Inflammatory macrophage treated with lipopolysaccharide for 4 hours (primary cell): ENCODE data around the gene CCDC121.
"Not testable (repeated sequence)": the region's sequence is repeated elsewhere in the genome, so short reads cannot be mapped to it uniquely, and the experiment has no call there.

Source experiments
- DNase-seq: peaks from one replicate; pipeline ENCODE4 v3.0.0-alpha.2; 2020

CCDC121 gene

DNA sequence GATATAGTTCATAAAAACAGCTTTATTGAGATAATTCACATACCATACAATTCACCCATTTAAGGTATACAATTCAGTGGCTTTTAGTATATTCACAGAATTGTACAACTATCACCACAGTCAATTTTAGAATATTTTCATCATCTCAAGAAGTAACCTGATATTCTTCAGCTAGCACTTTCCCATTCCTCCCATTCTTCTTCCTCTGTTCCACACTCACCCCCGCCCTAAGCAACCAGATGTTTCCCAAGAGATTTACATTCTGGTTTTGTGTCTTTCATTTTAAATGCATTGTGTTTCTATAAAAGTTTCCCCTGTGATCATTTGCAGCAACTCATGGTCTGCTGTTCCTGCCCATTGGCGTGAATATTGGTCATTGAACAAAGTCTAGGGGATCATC, 5.5 kb upstream of the CCDC121 start:
- no peak for DNase-seq

DNA sequence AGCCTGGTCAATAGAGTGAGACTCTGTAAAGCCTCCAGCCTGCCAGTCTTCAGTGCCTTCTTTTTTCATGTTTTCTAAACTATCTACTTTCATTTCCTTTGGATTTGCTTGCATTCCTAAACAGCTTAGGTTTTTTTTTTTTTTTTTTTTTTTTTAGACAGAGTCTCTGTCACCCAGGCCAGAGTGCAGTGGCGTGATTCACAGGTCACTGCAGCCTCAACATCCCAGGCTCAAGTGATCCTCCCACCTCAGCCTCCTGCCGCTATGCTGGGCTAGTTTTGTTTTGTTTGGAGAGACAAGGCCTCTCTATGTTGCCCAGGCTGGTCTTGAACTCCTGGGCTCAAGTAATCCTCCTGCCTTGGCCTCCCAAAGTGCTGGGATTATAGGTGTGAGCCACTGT, 1.4 kb upstream of the CCDC121 start:
- not testable (repeated sequence) for DNase-seq

DNA sequence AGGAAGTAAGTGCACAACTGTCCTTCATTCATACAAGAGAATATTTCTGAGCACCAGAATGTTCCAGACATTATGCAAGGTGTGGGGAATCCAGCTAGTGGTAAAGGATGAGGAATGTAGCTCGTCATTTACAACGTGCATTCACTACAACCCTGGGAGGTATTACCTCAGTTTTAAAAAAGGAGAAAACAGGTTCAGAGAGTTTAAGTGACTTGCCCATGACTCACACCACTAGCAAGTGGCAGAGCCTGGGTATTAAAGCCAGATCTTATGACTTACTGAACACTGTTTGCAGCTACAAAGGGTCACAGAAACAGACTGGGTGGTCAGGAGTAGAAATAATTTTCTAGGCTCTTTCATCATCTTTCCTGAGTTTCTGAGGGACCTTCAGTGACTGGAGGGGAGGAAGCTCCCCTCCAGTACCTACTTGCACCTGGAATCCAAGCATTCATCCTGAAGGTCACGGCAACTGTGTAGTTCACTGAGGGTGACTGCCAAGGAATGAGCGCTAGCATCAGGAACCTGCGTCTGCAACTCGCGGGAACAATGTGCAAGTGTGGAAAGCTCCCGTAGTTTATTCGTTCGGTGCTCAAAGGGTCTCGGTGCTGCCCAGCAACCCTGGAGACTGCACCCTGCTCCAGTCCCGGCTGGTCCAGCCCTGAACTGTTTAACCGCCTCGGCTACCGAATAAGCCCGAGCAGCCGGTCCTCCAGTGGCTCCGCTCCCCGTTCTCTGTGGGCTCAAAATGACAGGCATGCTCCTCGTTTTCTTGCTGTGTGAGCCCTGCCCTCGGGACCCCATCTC, 647 bp downstream of the CCDC121 start:
- peak; percentile 71 for DNase-seq

DNA sequence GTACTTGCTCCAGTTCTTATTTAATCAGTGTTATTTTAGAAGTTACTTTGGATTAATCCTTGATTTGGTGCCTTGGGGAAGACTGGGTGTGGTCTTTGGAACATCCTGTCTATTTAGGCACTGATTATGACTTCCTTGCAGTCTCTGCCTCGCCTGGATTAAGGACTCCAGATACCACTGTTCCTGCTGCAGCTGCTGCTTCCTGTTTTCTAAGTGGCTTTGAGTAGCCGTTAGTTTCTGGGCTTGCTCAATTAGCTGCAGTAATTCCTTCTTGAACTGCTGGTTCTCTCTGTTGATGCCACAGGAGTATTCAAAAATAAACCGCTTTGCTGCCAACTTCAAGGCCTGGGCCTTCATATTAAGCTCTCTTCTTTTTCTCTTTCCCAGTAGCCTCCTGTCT, 1.9 kb downstream of the CCDC121 start:
- DNase-seq = peak; percentile 36

DNA sequence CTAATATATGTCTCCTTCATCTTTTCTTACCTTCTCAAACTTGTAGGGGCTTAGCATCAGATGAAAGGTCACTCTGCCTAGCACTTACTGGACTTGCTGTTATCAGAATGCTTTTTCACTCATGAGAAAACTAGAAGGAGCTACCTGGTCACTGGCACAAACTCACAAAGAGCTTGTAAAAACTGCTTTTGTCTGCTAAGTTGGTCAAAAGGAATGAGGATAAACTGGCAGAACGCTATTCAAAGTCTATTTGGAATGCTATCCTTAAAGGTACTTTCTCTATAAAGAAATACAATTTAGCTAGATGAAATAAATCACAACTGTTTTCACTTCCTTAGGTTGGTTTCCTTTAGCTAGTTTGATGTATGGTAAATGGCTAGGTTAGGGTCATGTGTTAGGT, 2.5 kb downstream of the CCDC121 start:
- not testable (repeated sequence) for DNase-seq

DNA sequence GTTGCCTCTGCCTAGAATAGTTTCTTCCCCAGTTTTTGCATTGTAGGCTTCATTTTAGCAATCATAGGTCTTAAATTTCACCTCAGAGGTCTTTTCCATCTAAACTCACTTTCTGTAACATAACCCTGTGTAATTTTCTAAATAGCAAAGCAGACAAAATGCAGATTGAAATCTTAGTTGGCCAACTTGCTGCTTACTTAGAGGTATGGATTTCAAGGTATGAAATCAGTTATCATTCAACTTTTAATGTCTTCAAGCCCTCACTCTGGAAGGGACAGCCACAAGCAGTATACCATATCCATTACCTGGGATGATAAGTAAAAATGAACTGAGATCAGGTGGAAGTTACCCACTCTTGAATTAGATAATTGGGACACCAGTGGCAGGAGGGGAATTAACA, 3.9 kb downstream of the CCDC121 start:
- DNase-seq = no peak

DNA sequence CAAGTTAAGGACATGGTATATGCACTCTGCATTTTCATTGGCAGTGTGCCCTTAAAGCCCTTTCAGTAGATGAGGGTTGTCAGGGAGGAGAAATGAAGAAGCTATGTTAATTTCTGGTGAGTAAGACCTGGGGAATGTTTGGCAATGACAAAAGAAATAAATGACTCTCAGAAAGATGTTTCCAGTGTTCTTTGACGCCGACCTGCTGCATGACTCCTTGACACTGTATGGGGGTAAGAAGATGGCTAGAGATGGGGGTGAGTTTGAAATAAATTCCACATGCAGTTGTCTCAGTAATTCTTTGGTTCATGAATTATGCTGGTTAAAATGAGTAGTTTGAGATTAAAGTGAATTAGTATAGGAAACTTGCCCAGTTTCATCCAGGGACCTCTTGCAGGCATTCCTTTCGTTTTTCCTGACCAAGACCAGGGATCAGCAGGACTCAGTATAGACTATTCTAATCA, 5.9 kb downstream of the CCDC121 start:
- DNase-seq = no peak

DNA sequence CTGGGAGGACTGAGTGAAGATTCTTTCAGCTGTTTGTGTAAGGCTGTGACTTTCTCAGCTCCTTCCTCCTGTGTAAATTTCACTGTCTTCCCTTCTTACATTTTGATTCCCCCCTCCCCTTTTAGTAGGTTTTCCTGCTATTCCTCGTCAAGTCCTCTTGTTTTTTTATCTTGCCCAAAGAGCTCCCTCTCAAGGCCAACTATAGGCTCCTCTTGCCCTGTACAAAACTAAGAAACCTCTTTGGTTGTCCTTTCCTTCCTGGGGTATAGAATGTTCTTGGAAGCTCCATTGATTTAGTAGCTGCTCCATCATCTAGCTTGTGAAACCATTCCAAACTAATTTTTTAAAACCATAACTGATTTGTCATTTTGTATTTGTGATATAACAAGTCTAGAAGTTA, 7.3 kb downstream of the CCDC121 start:
- DNase-seq = no peak

DNA sequence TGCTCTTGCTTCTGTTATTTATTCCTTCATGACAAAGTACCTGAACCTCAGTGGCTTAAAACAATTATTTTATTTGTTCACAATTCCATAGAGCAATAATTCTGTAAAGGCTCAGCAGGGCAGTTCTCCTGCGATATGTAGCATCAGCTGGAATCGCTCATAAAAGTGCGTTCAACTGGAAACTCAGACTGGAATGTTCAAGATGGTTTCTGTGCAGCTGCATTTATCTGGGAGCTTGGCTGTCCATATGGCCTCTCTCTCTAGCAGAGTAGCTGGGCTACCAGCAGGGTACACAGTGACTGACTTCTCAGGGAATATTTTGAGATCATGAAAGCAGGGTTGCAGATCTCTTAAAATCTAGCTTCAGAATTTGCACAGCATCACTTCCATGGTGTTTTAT, 13.5 kb downstream of the CCDC121 start:
- DNase-seq = no peak

DNA sequence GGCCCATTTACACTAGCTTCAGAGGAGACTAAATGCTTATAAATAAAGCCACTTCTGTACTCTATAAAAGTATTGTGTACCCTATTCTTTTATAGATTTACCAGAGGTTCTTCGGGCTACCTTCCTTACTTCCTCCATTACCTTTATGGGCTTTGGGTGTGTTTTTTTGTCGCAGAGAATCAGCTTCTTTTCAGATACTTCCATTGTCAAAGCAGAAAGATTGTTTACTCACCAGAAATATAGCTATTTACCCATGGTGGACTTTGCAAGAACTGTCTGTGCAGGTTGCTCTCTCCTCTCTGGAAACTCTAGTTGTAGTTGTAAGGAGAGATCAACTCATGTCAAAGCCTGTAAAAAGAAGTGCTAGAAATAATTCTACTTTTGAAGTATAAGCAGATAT, 14.8 kb downstream of the CCDC121 start:
- DNase-seq = no peak

DNA sequence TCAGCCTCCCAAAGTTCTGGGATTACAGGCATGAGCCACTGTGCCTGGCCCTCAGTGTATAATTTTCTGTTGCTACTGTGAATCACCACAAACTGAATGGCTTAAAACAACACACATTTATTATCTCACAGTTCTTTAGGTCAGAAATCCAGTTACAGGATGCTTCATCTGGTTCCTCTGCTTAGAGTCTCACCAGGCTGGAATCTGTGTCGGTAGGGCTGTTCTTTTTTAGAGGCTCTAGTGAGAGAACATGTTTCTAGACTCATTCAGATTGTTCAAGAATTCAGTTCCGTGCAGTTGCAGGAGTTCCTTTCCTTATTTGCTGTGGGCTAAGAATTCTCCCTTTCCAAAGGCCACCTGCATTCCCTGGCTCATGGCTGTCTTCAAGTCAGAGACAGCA, 22.2 kb downstream of the CCDC121 start:
- no peak for DNase-seq

DNA sequence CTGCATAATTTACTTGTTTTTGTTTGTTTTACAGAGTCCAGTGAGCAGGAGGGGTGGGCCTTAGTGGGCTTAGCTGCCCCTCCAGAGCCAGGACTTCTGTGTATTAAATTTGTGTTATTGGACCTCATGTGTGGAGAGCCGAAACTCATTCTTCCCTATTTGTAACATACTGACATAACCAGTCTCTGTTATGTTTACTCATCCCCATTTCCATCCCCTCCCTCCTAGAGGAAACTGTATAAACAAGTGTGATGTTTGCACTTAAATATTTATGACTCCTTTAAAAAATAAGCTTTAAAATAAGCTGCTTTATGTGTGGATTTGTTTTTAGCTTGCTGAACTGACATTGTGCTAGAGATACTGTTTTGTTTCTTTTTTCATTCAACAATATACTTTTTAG, 32.2 kb downstream of the CCDC121 start:
- no peak for DNase-seq

DNA sequence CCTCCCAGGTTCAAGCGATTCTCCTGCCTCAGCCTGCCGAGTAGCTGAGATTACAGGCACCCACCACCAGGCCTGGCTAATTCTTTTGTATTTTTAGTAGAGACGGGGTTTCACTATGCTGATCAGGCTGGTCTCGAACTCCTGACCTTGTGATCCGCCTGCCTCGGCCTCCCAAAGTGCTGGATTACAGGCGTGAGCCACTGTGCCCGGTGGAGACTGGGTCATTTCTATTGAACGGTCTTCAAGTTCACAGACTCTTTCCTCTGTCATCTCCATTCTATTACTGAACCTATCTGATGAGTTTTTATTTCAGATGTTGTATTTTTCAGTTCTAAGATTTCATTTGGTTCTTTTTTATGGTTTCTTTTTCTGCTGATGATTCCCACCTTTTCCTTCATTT, 33.4 kb downstream of the CCDC121 start:
- not testable (repeated sequence) for DNase-seq

DNA sequence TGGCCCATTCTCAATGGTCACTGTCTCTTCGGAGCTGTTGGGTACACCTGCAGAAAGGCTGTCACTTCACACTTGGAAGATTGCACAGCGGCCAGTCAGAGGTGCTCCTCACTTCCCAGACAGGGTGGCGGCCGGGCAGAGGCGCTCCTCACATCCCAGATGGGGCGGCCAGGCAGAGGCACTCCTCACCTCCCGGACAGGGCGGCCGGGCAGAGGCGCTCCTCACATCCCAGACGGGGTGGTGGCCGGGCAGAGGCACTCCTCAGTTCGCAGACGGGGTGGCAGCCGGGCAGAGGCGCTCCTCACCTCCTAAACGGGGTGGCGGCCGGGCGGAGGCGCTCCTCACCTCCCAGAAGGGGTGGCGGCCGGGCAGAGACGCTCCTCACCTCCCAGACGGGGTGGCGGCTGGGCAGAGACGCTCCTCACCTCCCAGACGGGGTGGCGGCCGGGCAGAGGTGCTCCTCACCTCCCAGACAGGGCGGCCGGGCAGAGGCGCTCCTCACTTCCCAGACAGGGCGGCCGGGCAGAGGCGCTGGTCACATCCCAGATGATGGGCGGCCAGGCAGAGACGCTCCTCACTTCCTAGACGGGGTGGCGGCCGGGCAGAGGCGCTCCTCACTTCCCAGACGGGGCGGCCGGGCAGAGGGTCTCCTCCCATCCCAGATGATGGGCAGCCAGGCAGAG, 34.6 kb downstream of the CCDC121 start:
- not testable (repeated sequence) for DNase-seq

DNA sequence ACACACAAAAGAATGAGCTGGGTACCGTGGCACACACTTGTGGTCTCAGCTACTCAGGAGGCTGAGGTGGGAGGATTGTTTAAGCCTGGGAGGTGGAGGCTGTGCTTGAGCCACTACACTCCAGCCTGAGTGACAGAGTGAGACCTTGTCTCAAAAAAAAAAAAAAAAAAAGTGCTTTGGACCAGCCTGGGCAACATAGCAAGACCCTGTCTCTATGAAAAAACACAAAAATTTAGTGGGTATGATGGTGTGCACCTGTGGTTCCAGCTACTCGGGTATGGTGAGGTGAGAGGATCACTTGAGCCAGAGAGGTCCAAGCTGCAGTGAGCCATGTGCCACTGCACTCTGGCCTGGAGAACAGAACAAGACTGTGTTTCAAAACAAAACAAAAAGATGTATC, 35.6 kb downstream of the CCDC121 start:
- DNase-seq = no peak

DNA sequence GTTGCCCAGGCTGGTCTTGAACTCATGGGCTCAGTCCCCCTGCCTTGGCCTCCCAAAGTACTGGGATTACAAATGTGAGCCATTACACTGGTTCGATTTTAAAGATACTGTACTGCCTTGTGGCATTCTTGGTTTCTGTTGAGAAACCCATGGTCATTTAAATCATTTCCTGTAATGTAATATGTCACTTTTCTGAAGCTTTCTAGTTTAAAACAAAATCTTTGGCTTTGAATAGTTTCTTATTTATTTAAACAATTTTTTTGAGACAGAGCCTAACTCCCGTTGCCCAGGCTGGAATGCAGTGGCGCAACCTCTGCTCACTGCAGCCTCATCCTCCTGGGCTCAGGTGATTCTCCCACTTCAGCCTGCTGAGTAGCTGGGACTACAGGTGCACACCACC, 37.1 kb downstream of the CCDC121 start:
- DNase-seq = no peak

DNA sequence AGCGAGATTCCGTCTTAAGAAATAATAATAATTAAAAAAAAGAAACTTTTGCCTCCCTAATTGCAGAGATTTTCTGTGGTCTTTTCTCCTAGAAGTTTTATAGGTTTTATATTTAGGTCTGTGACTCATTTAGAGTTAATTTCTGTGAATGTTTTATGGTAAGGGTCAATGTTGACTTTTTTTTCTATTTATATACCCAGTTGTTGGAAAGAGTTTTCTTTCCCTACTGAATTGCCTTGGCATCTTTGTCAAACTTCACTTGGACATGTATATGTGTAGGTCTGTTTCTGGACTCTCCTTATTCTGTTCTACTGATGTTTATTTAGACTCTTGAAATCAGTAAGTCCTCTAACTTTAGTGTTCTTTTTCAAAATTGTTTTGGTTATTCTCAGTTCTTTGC, 40.5 kb downstream of the CCDC121 start:
- no peak for DNase-seq

DNA sequence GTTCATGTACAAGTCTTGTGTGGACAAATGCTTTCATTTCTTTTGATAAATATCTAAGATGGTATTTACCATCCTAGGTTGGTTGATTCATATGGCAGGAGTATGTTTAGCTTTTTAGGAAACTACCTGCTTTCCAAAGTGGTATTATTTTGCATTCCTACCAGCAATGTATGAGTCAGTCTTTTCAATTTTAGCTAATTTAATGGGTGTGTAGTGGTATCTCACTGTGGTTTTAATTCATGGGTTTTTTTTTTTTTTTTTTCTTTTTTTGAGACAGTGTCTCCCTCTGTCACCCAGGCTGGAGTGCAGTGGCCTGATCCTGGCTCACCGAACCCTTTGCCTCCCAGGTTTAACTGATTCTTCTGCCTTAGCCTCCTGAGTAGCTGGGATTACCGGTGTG, 41.8 kb downstream of the CCDC121 start:
- no peak for DNase-seq

DNA sequence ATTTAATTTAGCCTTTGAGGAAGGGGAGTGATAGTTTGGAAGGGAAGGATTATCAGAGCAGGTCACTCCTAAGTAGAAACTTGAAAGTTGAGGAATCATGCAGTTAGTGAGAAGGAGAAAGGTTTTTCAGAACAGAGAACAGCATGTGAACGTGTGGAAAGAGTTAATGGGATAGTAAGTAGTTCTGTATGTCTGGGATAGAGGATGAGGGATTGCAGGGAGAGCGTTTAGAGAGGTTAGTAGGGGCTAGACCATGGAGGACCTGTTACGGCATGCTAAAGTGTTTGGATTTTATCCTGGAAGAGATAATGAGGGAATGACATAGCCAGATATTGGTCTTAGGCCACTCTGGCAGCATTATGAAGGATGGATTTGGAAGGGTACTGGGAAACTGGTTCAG, 44.2 kb downstream of the CCDC121 start:
- no peak for DNase-seq

DNA sequence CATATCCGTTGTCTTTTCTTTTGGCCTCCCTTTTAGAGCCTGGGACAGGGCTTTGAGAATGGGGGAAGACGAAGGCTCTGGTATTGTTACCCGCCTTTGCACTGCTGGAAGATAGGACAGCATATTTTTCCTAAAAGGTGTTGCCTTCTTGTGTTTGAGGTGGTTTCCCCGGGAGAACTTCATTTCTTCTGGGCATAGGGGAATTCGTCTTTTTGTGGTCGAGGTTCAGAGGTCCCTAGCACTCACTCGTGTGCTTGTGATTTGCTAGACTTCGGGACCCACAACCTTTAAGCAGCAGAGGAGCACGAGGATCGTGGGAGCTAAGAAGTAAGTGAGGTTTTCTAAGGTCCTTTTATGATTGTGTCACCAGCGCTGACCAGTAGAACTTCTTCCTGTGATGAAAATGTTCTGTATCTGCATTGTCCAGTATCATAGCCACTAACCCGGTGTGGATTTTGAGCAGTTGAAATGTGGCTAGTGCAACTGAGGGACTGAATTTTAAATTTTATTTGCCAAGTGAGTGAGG, 45.4 kb downstream of the CCDC121 start:
- peak; percentile 38 for DNase-seq

DNA sequence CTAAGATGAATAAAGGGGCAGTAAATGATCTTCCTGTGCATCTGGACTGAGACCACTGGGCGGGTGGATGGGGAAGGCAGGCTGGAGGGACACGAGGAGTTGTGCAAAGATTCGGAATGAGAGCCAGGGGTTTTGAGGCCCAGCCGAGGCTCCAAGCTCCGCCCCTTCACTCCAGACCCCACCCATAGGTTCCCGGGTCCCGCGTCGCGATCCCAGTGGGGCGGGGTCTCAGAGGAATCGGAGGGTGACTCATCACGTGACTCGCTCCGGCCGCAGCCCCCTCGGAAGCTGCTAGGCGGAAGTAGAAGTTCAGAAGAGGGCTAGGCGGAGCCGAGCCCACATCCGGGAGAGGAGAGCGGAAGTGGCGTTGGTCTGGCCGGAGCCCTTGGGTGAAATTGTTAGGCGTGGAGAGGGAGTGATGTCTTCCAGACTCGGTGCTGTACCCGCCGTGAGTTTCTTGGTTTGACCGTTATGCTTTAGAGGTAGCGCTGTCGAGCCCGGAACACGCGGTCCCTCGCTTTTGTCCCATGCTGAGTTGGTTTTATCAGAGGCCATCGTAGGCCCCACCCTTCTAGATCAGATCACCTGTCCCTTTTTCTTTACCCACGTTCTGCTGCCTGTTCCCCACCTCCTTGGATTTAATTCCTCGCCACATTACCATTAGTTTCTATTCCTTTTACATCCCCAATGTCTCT, 46.0 kb downstream of the CCDC121 start, which contains the start of gene ZNF512:
TSS of gene ZNF512 (plus strand) at position 348 of the 695 bp plus-strand sequence. CDS start at position 419, 71 bp downstream.
- peak; percentile 89 for DNase-seq

DNA sequence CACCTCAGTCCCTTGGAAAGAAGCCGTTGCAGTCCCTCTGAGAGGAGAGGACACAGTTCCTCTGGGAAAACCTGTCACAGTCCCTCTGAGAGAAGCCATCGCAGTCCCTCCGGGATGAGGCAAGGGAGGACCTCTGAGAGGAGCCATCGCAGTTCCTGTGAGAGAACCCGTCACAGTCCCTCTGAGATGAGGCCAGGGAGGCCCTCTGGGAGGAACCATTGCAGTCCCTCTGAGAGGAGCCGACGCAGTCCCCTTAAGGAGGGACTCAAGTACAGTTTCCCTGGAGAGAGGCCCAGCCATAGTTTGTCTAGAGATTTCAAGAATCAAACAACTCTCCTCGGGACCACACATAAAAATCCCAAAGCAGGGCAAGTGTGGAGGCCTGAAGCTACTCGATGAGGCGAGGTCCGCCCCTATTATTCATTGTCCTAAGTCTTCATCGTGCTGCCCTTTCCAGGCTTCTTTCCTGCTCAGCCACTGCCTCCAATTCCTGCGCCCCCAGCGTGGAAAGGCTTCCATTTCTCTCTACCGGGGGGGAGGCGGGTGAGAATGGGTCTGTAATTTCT, 46.6 kb downstream of the CCDC121 start:
- no peak for DNase-seq
